SK-N-SH (cell line): Measurements from ENCODE around the gene ZDHHC14. TPM values are rescaled to one million over a fixed set of nuclear protein-coding genes. Genes with fewer than 3 reads are reported as not detected.

ENCODE experiments used
- CTCF ChIA-PET: fragments of 300-600, 350-600 bp; formaldehyde crosslinking; extraction: SDS; loops from one replicate; lab custom pipeline; 2021; lab: Yijun Ruan, JAX
- POLR2A ChIA-PET: fragments of 350-600 bp; sonication (Branson Sonifier 250); formaldehyde crosslinking; extraction: SDS; loops from one replicate; lab custom pipeline; 2020; ENCODE audit warnings: antibody characterized with exemption, inconsistent platforms; lab: Yijun Ruan, JAX
- DNase-seq: peaks from one replicate; pipeline ENCODE4 v3.0.0; 2012
- H2AFZ ChIP-seq: fragments of 200-600 bp; sonication (generic); 2 replicates; pipeline ENCODE4 v1.8.1; 2016; ENCODE audit warnings: antibody characterized with exemption, mild to moderate bottlenecking, low read depth
- H3F3A ChIP-seq: fragments of 200-600 bp; sonication (generic); replicated peaks from 2 replicates; pipeline ENCODE3; 2016; ENCODE audit warnings: antibody characterized with exemption, mild to moderate bottlenecking; ENCODE audit not compliant: insufficient read depth
- H3K27ac ChIP-seq, 2 experiments: fragments of 200-500 bp in 1 of 2; fragments of 200-600 bp in 1 of 2; sonication (Bioruptor generic) in 1 of 2; sonication (generic), shearing (Covaris generic) in 1 of 2; 2 replicates each; pipeline versions ENCODE4 v1.5.1 to v1.6.1; 2014 to 2016; ENCODE audit warnings: low read depth in 2 of 2, inconsistent platforms in 1 of 2, low read length in 1 of 2, mild to moderate bottlenecking in 1 of 2, mixed read lengths in 1 of 2
- H3K27me3 ChIP-seq: fragments of 200-600 bp; sonication (generic), shearing (Covaris generic); 2 replicates; pipeline ENCODE4 v1.6.1; 2016; ENCODE audit warnings: mixed run types; ENCODE audit not compliant: insufficient read depth
- H3K36me3 ChIP-seq, 2 experiments: fragments of 200-500 bp in 1 of 2; fragments of 200-600 bp in 1 of 2; sonication (Bioruptor generic) in 1 of 2; sonication (generic) in 1 of 2; replicated peaks in 1 of 2; 2 replicates each; pipeline versions ENCODE3 to v1.5.1; 2014 to 2016; ENCODE audit warnings: low read length in 1 of 2, mild to moderate bottlenecking in 1 of 2; ENCODE audit not compliant: insufficient read depth in 2 of 2, control insufficient read depth in 1 of 2
- H3K4me1 ChIP-seq, 2 experiments: fragments of 200-500 bp in 1 of 2; fragments of 200-600 bp in 1 of 2; sonication (Bioruptor generic) in 1 of 2; sonication (generic), shearing (Covaris generic) in 1 of 2; 2 replicates each; pipeline versions ENCODE4 v1.5.1 to v1.6.1; 2014 to 2016; ENCODE audit warnings: low read depth in 1 of 2, low read length in 1 of 2, mixed run types in 1 of 2; ENCODE audit not compliant: insufficient read depth in 2 of 2, control insufficient read depth in 1 of 2
- H3K4me2 ChIP-seq: fragments of 200-600 bp; sonication (generic), shearing (Covaris generic); 2 replicates; pipeline ENCODE4 v1.6.1; 2017; ENCODE audit warnings: mixed run types
- H3K4me3 ChIP-seq, 2 experiments: fragments of 200-500 bp in 1 of 2; fragments of 200-600 bp in 1 of 2; sonication (Bioruptor generic) in 1 of 2; sonication (generic), shearing (Covaris generic) in 1 of 2; 2 replicates each; pipeline versions ENCODE4 v1.5.1 to v1.8.1; 2014 to 2016; ENCODE audit warnings: low read depth in 2 of 2, inconsistent platforms in 1 of 2, low read length in 1 of 2, mild to moderate bottlenecking in 1 of 2, mixed read lengths in 1 of 2, moderate library complexity in 1 of 2
- H3K79me2 ChIP-seq: fragments of 200-600 bp; sonication (generic); 2 replicates; pipeline ENCODE4 v1.8.1; 2017; ENCODE audit warnings: mild to moderate bottlenecking; ENCODE audit not compliant: insufficient read depth
- H3K9ac ChIP-seq: fragments of 200-600 bp; sonication (generic); 2 replicates; pipeline ENCODE4 v1.6.1; 2017; ENCODE audit warnings: mixed run types
- H3K9me2 ChIP-seq: fragments of 200-600 bp; sonication (generic); 2 replicates; pipeline ENCODE4 v1.6.1; 2017; ENCODE audit warnings: mixed run types
- H3K9me3 ChIP-seq: fragments of 200-600 bp; sonication (generic); 2 replicates; pipeline ENCODE4 v1.6.1; 2017; ENCODE audit warnings: mixed run types, mild to moderate bottlenecking, moderate library complexity
- H4K20me1 ChIP-seq: fragments of 200-600 bp; sonication (generic); 2 replicates; pipeline ENCODE4 v1.6.1; 2017; ENCODE audit warnings: mild to moderate bottlenecking, mixed run types; ENCODE audit not compliant: insufficient read depth
- CHD2 ChIP-seq: fragments of 150-350 bp; IDR thresholded peaks from 2 replicates; pipeline ENCODE4 v1.6.1; 2018; ENCODE audit warnings: low read length; ENCODE audit not compliant: partially characterized antibody
- ELF1 ChIP-seq: IDR thresholded peaks from 2 replicates; pipeline ENCODE4 v1.4.0; 2012
- EP300 ChIP-seq, 2 experiments: IDR thresholded peaks; 2 replicates each; pipeline versions ENCODE4 v1.4.0 to v1.6.1; 2012; ENCODE audit warnings: borderline replicate concordance in 1 of 2, low read depth in 1 of 2, low read length in 1 of 2
- EZH2phosphoT487 ChIP-seq: fragments of 200-600 bp; sonication (generic); IDR thresholded peaks from 2 replicates; pipeline ENCODE4 v1.6.1; 2017; ENCODE audit warnings: low read depth, mixed run types, mild to moderate bottlenecking, antibody characterized with exemption, moderate library complexity, borderline replicate concordance
- FOSL2 ChIP-seq: IDR thresholded peaks from 2 replicates; pipeline ENCODE4 v1.4.0; 2012; ENCODE audit warnings: low read depth, mild to moderate bottlenecking, moderate library complexity, borderline replicate concordance
- GATA2 ChIP-seq: sonication (generic); formaldehyde crosslinking; IDR thresholded peaks from 2 replicates; pipeline ENCODE4 v1.5.0; 2020; ENCODE audit warnings: mild to moderate bottlenecking, missing genetic modification reagents
- IRF3 ChIP-seq: fragments of 150-350 bp; IDR thresholded peaks from 2 replicates; pipeline ENCODE4 v1.6.1; 2016; ENCODE audit warnings: mild to moderate bottlenecking, low read depth, low read length
- JUND ChIP-seq: IDR thresholded peaks from 2 replicates; pipeline ENCODE4 v1.4.0; 2012
- MAX ChIP-seq: IDR thresholded peaks from 2 replicates; pipeline ENCODE4 v1.4.0; 2012; ENCODE audit warnings: low read depth
- MEF2A ChIP-seq: IDR thresholded peaks from 2 replicates; pipeline ENCODE4 v1.4.0; 2012; ENCODE audit warnings: low read depth, borderline replicate concordance
- MXI1 ChIP-seq: IDR thresholded peaks from 2 replicates; pipeline ENCODE4 v1.6.1; 2012; ENCODE audit warnings: mild to moderate bottlenecking, low read depth, low read length, improper control_type of control experiment
- NFIC ChIP-seq: IDR thresholded peaks from 2 replicates; pipeline ENCODE4 v1.4.0; 2012; ENCODE audit warnings: borderline replicate concordance
- NRF1 ChIP-seq: IDR thresholded peaks from 2 replicates; pipeline ENCODE4 v1.6.1; 2012; ENCODE audit warnings: low read depth, mild to moderate bottlenecking, low read length
- POLR2AphosphoS5 ChIP-seq: IDR thresholded peaks from 2 replicates; pipeline ENCODE4 v1.6.1; 2012; ENCODE audit warnings: low read depth, low read length
- RAD21 ChIP-seq: IDR thresholded peaks from 2 replicates; pipeline ENCODE4 v1.6.1; 2012; ENCODE audit warnings: mild to moderate bottlenecking, low read length
- SMC3 ChIP-seq: IDR thresholded peaks from 2 replicates; pipeline ENCODE4 v1.6.1; 2012; ENCODE audit warnings: low read depth, low read length, improper control_type of control experiment
- TAF1 ChIP-seq: IDR thresholded peaks from 2 replicates; pipeline ENCODE4 v1.6.1; 2012; ENCODE audit warnings: low read depth, mild to moderate bottlenecking, low read length, moderate library complexity, borderline replicate concordance
- ZBTB33 ChIP-seq: IDR thresholded peaks from 2 replicates; pipeline ENCODE4 v1.4.0; 2012; ENCODE audit warnings: low read depth, borderline replicate concordance
- whole genome bisulfite sequencing: methylation state at CpG from one replicate; pipeline ENCODE4 v1.1.6; 2017; ENCODE audit warnings: low lambda C conversion rate; 5-methylcytosine and 5-hydroxymethylcytosine counted together
- polyA plus RNA-seq, 3 experiments: library from polyadenylated mRNA; depleted of rRNA; stranded (reverse); fragments of >200 nt; gene quantifications; 2 replicates each; pipeline ENCODE4 v1.2.3, GENCODE V29; 2012
- TF ChIP-seq, protein P1 (sequence below): IDR thresholded peaks from 2 replicates; pipeline ENCODE4; 2012

The ZDHHC14 gene
- polyA plus RNA-seq, 1 of the 3 experiments (the other 2 are of a cell fraction), result 5.4 TPM

DNA sequence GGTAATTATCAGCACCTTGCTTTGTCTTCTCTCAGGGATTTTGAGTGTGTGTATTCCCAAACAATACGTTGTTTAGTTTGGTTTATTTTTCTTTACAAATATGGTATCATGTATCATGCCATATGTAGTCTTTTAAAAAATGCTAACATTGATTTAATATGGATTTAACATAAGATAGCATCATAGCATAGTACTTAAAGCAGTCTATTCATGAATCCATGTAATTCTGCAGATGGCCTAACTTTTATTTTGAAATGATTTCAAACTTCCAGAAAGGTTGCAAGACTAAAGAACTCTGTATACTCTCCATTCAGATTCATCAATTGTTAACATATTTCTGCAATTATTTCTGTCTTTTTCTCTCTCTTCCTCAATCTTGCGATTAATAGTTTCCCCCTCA lies 7.9 kb downstream of the ZDHHC14 start (continued):
- TF ChIP-seq ZBTB33 (no peak), CHD2 (no peak), POLR2AphosphoS5 (no peak), ELF1 (no peak), NRF1 (no peak)

GRCh38 chr6:157390273-157391060 lies 9.5 kb downstream of the ZDHHC14 start:
- no peak overlapping the region for H3K4me3 ChIP-seq
- CTCF ChIA-PET, result interaction anchor here (1.0 kb wide), 1 partner anchor 9 kb away, joined by 3 read pairs; no protein-coding TSS in a partner anchor
- H3K27me3 ChIP-seq, result no peaks in the 10 kb centered on the region
- H3K9me2 ChIP-seq, result no peaks in the 10 kb centered on the region
- H2AFZ ChIP-seq, result no peak overlapping the region
- TF ChIP-seq MXI1, result no peak
- TF ChIP-seq TAF1, result no peak
- no peak for TF ChIP-seq IRF3
- TF ChIP-seq GATA2 (CRISPR knock-in tag), result no peak
- no peak for TF ChIP-seq CHD2
- TF ChIP-seq, protein P1, sequence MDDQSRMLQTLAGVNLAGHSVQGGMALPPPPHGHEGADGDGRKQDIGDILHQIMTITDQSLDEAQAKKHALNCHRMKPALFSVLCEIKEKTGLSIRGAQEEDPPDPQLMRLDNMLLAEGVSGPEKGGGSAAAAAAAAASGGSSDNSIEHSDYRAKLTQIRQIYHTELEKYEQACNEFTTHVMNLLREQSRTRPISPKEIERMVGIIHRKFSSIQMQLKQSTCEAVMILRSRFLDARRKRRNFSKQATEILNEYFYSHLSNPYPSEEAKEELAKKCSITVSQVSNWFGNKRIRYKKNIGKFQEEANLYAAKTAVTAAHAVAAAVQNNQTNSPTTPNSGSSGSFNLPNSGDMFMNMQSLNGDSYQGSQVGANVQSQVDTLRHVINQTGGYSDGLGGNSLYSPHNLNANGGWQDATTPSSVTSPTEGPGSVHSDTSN, result no peak
- no peak for TF ChIP-seq RAD21
- no peak for TF ChIP-seq JUND
- TF ChIP-seq EZH2phosphoT487, result no peak
- TF ChIP-seq SMC3, result no peak
- TF ChIP-seq MEF2A, result no peak
- no peak for TF ChIP-seq FOSL2
- TF ChIP-seq MAX, result no peak
- no peak for TF ChIP-seq POLR2AphosphoS5
- TF ChIP-seq ELF1, result no peak
- TF ChIP-seq NFIC, result no peak
- no peak for TF ChIP-seq EP300 (IDR thresholded peaks at IDR 0.05; ENCODE audit: borderline replicate concordance in 1 of 2, low read depth in 1 of 2, low read length in 1 of 2)
- TF ChIP-seq, all 33 proteins: peak for 0
- Histone ChIP-seq H3K9me3 (peaks cover 26% of the 10 kb centered on the region), H3F3A (peaks cover 5% of the 10 kb centered on the region), H3K4me1 (no peaks in the 10 kb centered on the region), H3K9ac (no peak overlapping the region), H3K4me2 (no peak overlapping the region), H4K20me1 (no peaks in the 10 kb centered on the region), H3K79me2 (no peaks in the 10 kb centered on the region; the same call in 1 of the 2 replicates), H3K27ac (no peak overlapping the region), H3K36me3 (peaks cover 0 to 8% of the 10 kb centered on the region in 2 experiments)
- POLR2A ChIA-PET, result no interaction called here
- no peak for DNase-seq
- WGBS, result 91% methylated on average over 4 of the region's 4 CpGs
